Parathyroid adenoma (tissue), 2 donors: ENCODE measurements around the gene MYH16.
"Not testable (repeated sequence)": the region's sequence is repeated elsewhere in the genome, so short reads cannot be mapped to it uniquely, and the experiment has no call there.

ENCODE experiments used
- H2AFZ ChIP-seq: fragments of 300-600 bp; sonication (generic); one replicate; pipeline ENCODE4 v1.7.0; 2017; ENCODE audit warnings: antibody characterized with exemption, mild to moderate bottlenecking
- H3K27ac ChIP-seq: fragments of 300-600 bp; sonication (generic); one replicate; pipeline ENCODE4 v1.7.0; 2017
- H3K27me3 ChIP-seq: fragments of 300-600 bp; sonication (generic); one replicate; pipeline ENCODE4 v1.7.0; 2017; ENCODE audit warnings: low read length; ENCODE audit not compliant: control insufficient read depth, insufficient read depth
- H3K36me3 ChIP-seq: fragments of 300-600 bp; sonication (generic); one replicate; pipeline ENCODE4 v1.7.0; 2017; ENCODE audit warnings: low read length; ENCODE audit not compliant: control insufficient read depth, insufficient read depth
- H3K4me1 ChIP-seq: fragments of 300-600 bp; sonication (generic); one replicate; pipeline ENCODE4 v1.7.0; 2017; ENCODE audit warnings: control low read depth
- H3K4me2 ChIP-seq: fragments of 300-600 bp; sonication (generic); one replicate; pipeline ENCODE4 v1.7.0; 2017; ENCODE audit warnings: low read length
- H3K4me3 ChIP-seq: fragments of 300-600 bp; sonication (generic); one replicate; pipeline ENCODE4 v1.7.0; 2017; ENCODE audit warnings: low read depth, low read length
- H3K79me2 ChIP-seq: fragments of 300-600 bp; sonication (generic); one replicate; pipeline ENCODE4 v1.7.0; 2017; ENCODE audit warnings: control low read depth
- H3K9ac ChIP-seq: fragments of 300-600 bp; sonication (generic); one replicate; pipeline ENCODE4 v1.7.0; 2017; ENCODE audit warnings: mild to moderate bottlenecking
- H3K9me3 ChIP-seq: fragments of 300-600 bp; sonication (generic); one replicate; pipeline ENCODE4 v1.7.0; 2017; ENCODE audit warnings: low read length; ENCODE audit not compliant: control insufficient read depth
- TF ChIP-seq, protein P1 (sequence below): fragments of 300-600 bp; sonication (generic); IDR thresholded peaks from one replicate; pipeline ENCODE4 v1.7.0; 2017; ENCODE audit warnings: antibody characterized with exemption, mild to moderate bottlenecking
- donor health status: primary hyperparathyroidism.

The MYH16 gene

DNA sequence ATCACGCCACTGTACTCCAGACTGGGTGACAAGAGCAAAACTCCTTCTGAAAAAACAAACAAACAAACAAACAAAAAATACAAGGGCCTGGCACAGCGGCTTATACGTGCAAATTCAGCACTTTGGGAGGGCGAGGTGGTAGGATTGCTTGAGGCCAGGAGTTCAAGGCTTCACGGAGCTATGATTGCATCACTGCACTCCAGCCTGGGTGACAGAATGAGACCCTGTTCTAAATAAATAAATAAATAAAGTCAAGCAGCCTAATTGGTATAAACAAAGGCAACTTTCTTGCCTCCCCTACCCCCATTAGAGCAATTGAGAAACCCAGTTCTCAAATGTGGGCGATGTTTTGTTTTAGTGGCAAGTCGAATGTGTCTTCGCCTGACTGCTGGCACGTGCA is 38.5 kb upstream of the MYH16 start:
- Histone ChIP-seq H2AFZ (no peak overlapping the region), H3K27me3 (no peaks in the 10 kb centered on the region), H3K79me2 (no peaks in the 10 kb centered on the region), H3K36me3 (no peaks in the 10 kb centered on the region), H3K9ac (no peak overlapping the region), H3K4me3 (no peak overlapping the region), H3K4me2 (no peak overlapping the region), H3K27ac (no peak overlapping the region), H3K9me3 (no peaks in the 10 kb centered on the region), H3K4me1 (no peaks in the 10 kb centered on the region)
- TF ChIP-seq, protein P1, sequence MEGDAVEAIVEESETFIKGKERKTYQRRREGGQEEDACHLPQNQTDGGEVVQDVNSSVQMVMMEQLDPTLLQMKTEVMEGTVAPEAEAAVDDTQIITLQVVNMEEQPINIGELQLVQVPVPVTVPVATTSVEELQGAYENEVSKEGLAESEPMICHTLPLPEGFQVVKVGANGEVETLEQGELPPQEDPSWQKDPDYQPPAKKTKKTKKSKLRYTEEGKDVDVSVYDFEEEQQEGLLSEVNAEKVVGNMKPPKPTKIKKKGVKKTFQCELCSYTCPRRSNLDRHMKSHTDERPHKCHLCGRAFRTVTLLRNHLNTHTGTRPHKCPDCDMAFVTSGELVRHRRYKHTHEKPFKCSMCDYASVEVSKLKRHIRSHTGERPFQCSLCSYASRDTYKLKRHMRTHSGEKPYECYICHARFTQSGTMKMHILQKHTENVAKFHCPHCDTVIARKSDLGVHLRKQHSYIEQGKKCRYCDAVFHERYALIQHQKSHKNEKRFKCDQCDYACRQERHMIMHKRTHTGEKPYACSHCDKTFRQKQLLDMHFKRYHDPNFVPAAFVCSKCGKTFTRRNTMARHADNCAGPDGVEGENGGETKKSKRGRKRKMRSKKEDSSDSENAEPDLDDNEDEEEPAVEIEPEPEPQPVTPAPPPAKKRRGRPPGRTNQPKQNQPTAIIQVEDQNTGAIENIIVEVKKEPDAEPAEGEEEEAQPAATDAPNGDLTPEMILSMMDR, result no peak

DNA sequence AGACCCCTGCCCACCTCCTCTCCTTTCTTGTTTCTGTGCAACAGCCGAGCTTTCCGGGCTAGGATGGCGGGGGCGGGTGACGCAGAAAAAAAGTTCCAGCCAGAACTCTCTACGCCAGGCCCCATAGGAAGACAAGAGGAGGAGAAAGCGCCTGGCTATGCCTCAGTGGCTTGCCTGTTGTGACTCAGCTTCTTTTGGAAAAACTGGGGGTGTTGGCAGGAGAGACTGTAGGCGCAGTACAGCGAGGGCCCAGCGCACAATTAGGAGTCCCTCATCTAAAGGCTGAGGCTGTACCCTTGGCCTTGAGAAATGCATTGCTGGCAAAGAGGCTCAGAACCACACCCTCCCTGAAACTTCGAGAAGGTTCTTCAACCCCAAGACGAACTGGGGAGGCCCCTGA is 36.7 kb upstream of the MYH16 start:
- no peak overlapping the region for H2AFZ ChIP-seq
- no peak overlapping the region for H3K4me3 ChIP-seq
- H3K9ac ChIP-seq, result no peak overlapping the region
- TF ChIP-seq, protein P1, result no peak
- H3K4me2 ChIP-seq, result no peak overlapping the region
- H3K27ac ChIP-seq, result no peak overlapping the region
- H3K9me3 ChIP-seq, result no peaks in the 10 kb centered on the region
- no peaks in the 10 kb centered on the region for H3K27me3 ChIP-seq
- no peaks in the 10 kb centered on the region for H3K36me3 ChIP-seq
- H3K79me2 ChIP-seq, result no peaks in the 10 kb centered on the region
- no peaks in the 10 kb centered on the region for H3K4me1 ChIP-seq

GRCh38 chr7:99237876-99238275 is 34.8 kb upstream of the MYH16 start:
- not testable (repeated sequence) for H3K27me3 ChIP-seq, H3K36me3 ChIP-seq, H3K79me2 ChIP-seq, H3K27ac ChIP-seq, H3K9ac ChIP-seq, H3K4me2 ChIP-seq, H3K4me1 ChIP-seq, H3K4me3 ChIP-seq, H3K9me3 ChIP-seq, H2AFZ ChIP-seq

- no peaks in the 10 kb centered on the region for H3K9me3 ChIP-seq
- no peak overlapping the region for H3K9ac ChIP-seq
- no peak overlapping the region for H3K27ac ChIP-seq
- H3K79me2 ChIP-seq, result no peaks in the 10 kb centered on the region
- H3K27me3 ChIP-seq, result no peaks in the 10 kb centered on the region
- no peaks in the 10 kb centered on the region for H3K36me3 ChIP-seq
- H3K4me2 ChIP-seq, result no peak overlapping the region
- no peak overlapping the region for H3K4me3 ChIP-seq
- no peak overlapping the region for H2AFZ ChIP-seq
- TF ChIP-seq, protein P1, result no peak
- H3K4me1 ChIP-seq, result no peaks in the 10 kb centered on the region
Observed at GRCh38 chr7:99238558-99239341, 33.9 kb upstream of the MYH16 start.

GRCh38 chr7:99242682-99243081 is 30.0 kb upstream of the MYH16 start:
- Histone ChIP-seq H3K9me3 (no peaks in the 10 kb centered on the region), H3K4me1 (no peaks in the 10 kb centered on the region), H3K27ac (no peak overlapping the region), H3K9ac (no peak overlapping the region), H3K79me2 (no peaks in the 10 kb centered on the region), H3K4me2 (no peak overlapping the region), H3K36me3 (no peaks in the 10 kb centered on the region), H3K27me3 (no peaks in the 10 kb centered on the region), H2AFZ (no peak overlapping the region), H3K4me3 (no peak overlapping the region)
- TF ChIP-seq, protein P1, result no peak
